ENCODE results near the gene POLR2E.

The POLR2E gene

GRCh38 chr19:1054102-1055027, 40.8 kb downstream of the POLR2E start:
- DNase-seq (ENCODE audit: low spot score), result no peak
- no peak for TF ChIP-seq CTCF (IDR thresholded peaks at IDR 0.05; ENCODE audit: extremely low read depth, missing control alignments)

GRCh38 chr19:1053176-1054101, 41.7 kb downstream of the POLR2E start:
- no peak for DNase-seq (ENCODE audit: low spot score)
- TF ChIP-seq CTCF (IDR thresholded peaks at IDR 0.05; ENCODE audit: extremely low read depth, missing control alignments), result no peak

GRCh38 chr19:1052349-1052975, 42.7 kb downstream of the POLR2E start:
- DNase-seq (ENCODE audit: low spot score), result no peak
- no peak for TF ChIP-seq CTCF (IDR thresholded peaks at IDR 0.05; ENCODE audit: extremely low read depth, missing control alignments)

- TF ChIP-seq CTCF (IDR thresholded peaks at IDR 0.05; ENCODE audit: extremely low read depth, missing control alignments), result no peak
- DNase-seq (ENCODE audit: low spot score), result no peak
These were observed 43.4 kb downstream of the POLR2E start for GRCh38 chr19:1051791-1052190.

- no peak for DNase-seq (ENCODE audit: low spot score)
- no peak for TF ChIP-seq CTCF (IDR thresholded peaks at IDR 0.05; ENCODE audit: extremely low read depth, missing control alignments)
These were observed 44.0 kb downstream of the POLR2E start for GRCh38 chr19:1050989-1051788.

GRCh38 chr19:1049800-1050199, 45.4 kb downstream of the POLR2E start:
- TF ChIP-seq CTCF (IDR thresholded peaks at IDR 0.05; ENCODE audit: extremely low read depth, missing control alignments), result no peak
- DNase-seq (ENCODE audit: low spot score), result no peak

Measured in GM20000 (cell line).